Activated CD4-positive, alpha-beta T cell treated with anti-CD3 and anti-CD28 coated beads, Interleukin-2, amount 10 ng/mL, durations not matched to agents 24 days and 14 days (primary cell): ENCODE results near the gene ANKRD18A. TPM values are rescaled to one million over a fixed set of nuclear protein-coding genes. Genes with fewer than 3 reads are reported as not detected.
"Not testable (repeated sequence)": the region's sequence is repeated elsewhere in the genome, so short reads cannot be mapped to it uniquely, and the experiment has no call there.

ENCODE experiments used
- DNase-seq: peaks from one replicate; pipeline ENCODE4 v3.0.0; 2022
- H3K27ac Mint-ChIP-seq: one replicate; pipeline ENCODE4 v1.8.0; 2022; ENCODE audit warnings: mild to moderate bottlenecking, mixed read lengths
- H3K27me3 Mint-ChIP-seq: one replicate; pipeline ENCODE4 v1.8.0; 2022; ENCODE audit warnings: mixed read lengths
- H3K36me3 Mint-ChIP-seq: one replicate; pipeline ENCODE4 v1.8.0; 2022; ENCODE audit warnings: low read depth, mild to moderate bottlenecking, mixed read lengths
- H3K4me1 Mint-ChIP-seq: one replicate; pipeline ENCODE4 v1.8.0; 2021; ENCODE audit warnings: mixed read lengths
- H3K4me3 Mint-ChIP-seq: one replicate; pipeline ENCODE4 v1.8.0; 2022; ENCODE audit warnings: mild to moderate bottlenecking, moderate library complexity, mixed read lengths
- H3K9me3 Mint-ChIP-seq: one replicate; pipeline ENCODE4 v1.8.0; 2021; ENCODE audit warnings: mixed read lengths
- intact Hi-C: fragments of 100-400 bp; cut with micrococcal nuclease; formaldehyde crosslinking; loops from one replicate; pipeline ENCODE4 v1.15.1; 2023
- total RNA-seq: library from RNA; stranded (reverse); gene quantifications from 2 replicates; pipeline ENCODE4 v1.2.3, GENCODE V29; 2022

ANKRD18A gene
- total RNA-seq, 1 donor from 2014 or later = 4.5 TPM

GRCh38 chr9:38598029-38598745 is 22.2 kb downstream of the ANKRD18A start:
- H3K27ac Mint-ChIP-seq, H3K27me3 Mint-ChIP-seq, intact Hi-C loops, H3K9me3 Mint-ChIP-seq, H3K4me3 Mint-ChIP-seq, H3K4me1 Mint-ChIP-seq, H3K36me3 Mint-ChIP-seq, DNase-seq: not testable (repeated sequence)

- H3K27ac Mint-ChIP-seq, intact Hi-C loops, H3K4me3 Mint-ChIP-seq, H3K36me3 Mint-ChIP-seq, DNase-seq, H3K27me3 Mint-ChIP-seq, H3K9me3 Mint-ChIP-seq, H3K4me1 Mint-ChIP-seq: not testable (repeated sequence)
These were observed 25.3 kb downstream of the ANKRD18A start for GRCh38 chr9:38595117-38595516.

- intact Hi-C loops, H3K9me3 Mint-ChIP-seq, H3K4me1 Mint-ChIP-seq: not testable (repeated sequence)
These were observed 28.9 kb downstream of the ANKRD18A start for GRCh38 chr9:38591346-38592063.

GRCh38 chr9:38583765-38584164 is 36.6 kb downstream of the ANKRD18A start:
- DNase-seq, H3K4me1 Mint-ChIP-seq, H3K9me3 Mint-ChIP-seq, intact Hi-C loops, H3K4me3 Mint-ChIP-seq, H3K27me3 Mint-ChIP-seq, H3K36me3 Mint-ChIP-seq, H3K27ac Mint-ChIP-seq: not testable (repeated sequence)

More at GRCh38 chr9:38591346-38592063, 28.9 kb downstream of the ANKRD18A start:
- H3K4me3 Mint-ChIP-seq, DNase-seq, H3K27me3 Mint-ChIP-seq, H3K36me3 Mint-ChIP-seq, H3K27ac Mint-ChIP-seq: not testable (repeated sequence)

- intact Hi-C loops, H3K9me3 Mint-ChIP-seq, H3K27ac Mint-ChIP-seq, DNase-seq, H3K4me1 Mint-ChIP-seq, H3K4me3 Mint-ChIP-seq, H3K36me3 Mint-ChIP-seq, H3K27me3 Mint-ChIP-seq: not testable (repeated sequence)
These were observed 40.3 kb downstream of the ANKRD18A start for GRCh38 chr9:38580112-38580511.

GRCh38 chr9:38576181-38576580 is 44.2 kb downstream of the ANKRD18A start:
- H3K4me1 Mint-ChIP-seq, H3K36me3 Mint-ChIP-seq, DNase-seq, intact Hi-C loops, H3K9me3 Mint-ChIP-seq, H3K27me3 Mint-ChIP-seq, H3K4me3 Mint-ChIP-seq, H3K27ac Mint-ChIP-seq: not testable (repeated sequence)

- H3K9me3 Mint-ChIP-seq, DNase-seq, H3K4me1 Mint-ChIP-seq, H3K36me3 Mint-ChIP-seq, H3K27ac Mint-ChIP-seq, H3K4me3 Mint-ChIP-seq, intact Hi-C loops, H3K27me3 Mint-ChIP-seq: not testable (repeated sequence)
These were observed 54.3 kb downstream of the ANKRD18A start for GRCh38 chr9:38566048-38566447.

GRCh38 chr9:38565178-38565577 is 55.2 kb downstream of the ANKRD18A start:
- H3K9me3 Mint-ChIP-seq, H3K36me3 Mint-ChIP-seq, H3K4me3 Mint-ChIP-seq, H3K4me1 Mint-ChIP-seq, H3K27me3 Mint-ChIP-seq, DNase-seq, intact Hi-C loops, H3K27ac Mint-ChIP-seq: not testable (repeated sequence)

- H3K4me1 Mint-ChIP-seq, H3K4me3 Mint-ChIP-seq, H3K27ac Mint-ChIP-seq, intact Hi-C loops, H3K27me3 Mint-ChIP-seq, H3K36me3 Mint-ChIP-seq, H3K9me3 Mint-ChIP-seq, DNase-seq: not testable (repeated sequence)
These were observed 56.5 kb downstream of the ANKRD18A start for GRCh38 chr9:38563911-38564310.

GRCh38 chr9:38561134-38561533 is 59.3 kb downstream of the ANKRD18A start:
- H3K4me3 Mint-ChIP-seq, intact Hi-C loops, DNase-seq, H3K27ac Mint-ChIP-seq, H3K27me3 Mint-ChIP-seq, H3K36me3 Mint-ChIP-seq, H3K9me3 Mint-ChIP-seq: not testable (repeated sequence)
- H3K4me1 Mint-ChIP-seq = peaks cover 11% of the 10 kb centered on the region

GRCh38 chr9:38559172-38559571 is 61.2 kb downstream of the ANKRD18A start:
- DNase-seq, H3K9me3 Mint-ChIP-seq, H3K27me3 Mint-ChIP-seq, H3K4me1 Mint-ChIP-seq, H3K27ac Mint-ChIP-seq, H3K4me3 Mint-ChIP-seq, intact Hi-C loops, H3K36me3 Mint-ChIP-seq: not testable (repeated sequence)

- H3K27ac Mint-ChIP-seq, H3K9me3 Mint-ChIP-seq, intact Hi-C loops, DNase-seq, H3K4me3 Mint-ChIP-seq, H3K36me3 Mint-ChIP-seq, H3K4me1 Mint-ChIP-seq, H3K27me3 Mint-ChIP-seq: not testable (repeated sequence)
These were observed 62.6 kb downstream of the ANKRD18A start for GRCh38 chr9:38557746-38558145.

- DNase-seq, H3K9me3 Mint-ChIP-seq, H3K4me1 Mint-ChIP-seq, H3K27ac Mint-ChIP-seq, H3K4me3 Mint-ChIP-seq, H3K27me3 Mint-ChIP-seq, intact Hi-C loops, H3K36me3 Mint-ChIP-seq: not testable (repeated sequence)
These were observed 65.4 kb downstream of the ANKRD18A start for GRCh38 chr9:38554966-38555365.

- H3K4me1 Mint-ChIP-seq, intact Hi-C loops: not testable (repeated sequence)
These were observed 67.4 kb downstream of the ANKRD18A start for GRCh38 chr9:38553019-38553418.

More at GRCh38 chr9:38553019-38553418, 67.4 kb downstream of the ANKRD18A start:
- H3K9me3 Mint-ChIP-seq, H3K27ac Mint-ChIP-seq, H3K36me3 Mint-ChIP-seq, H3K27me3 Mint-ChIP-seq, DNase-seq, H3K4me3 Mint-ChIP-seq: not testable (repeated sequence)
